Pancreas (tissue), 10 donors: ENCODE data around the gene KIF9. TPM values are rescaled to one million over a fixed set of nuclear protein-coding genes. Genes with fewer than 3 reads are reported as not detected.

Experiments used
- ATAC-seq, 4 donors: fragments of 200-7000 bp; cut with Tn5 transposase; one replicate each; pipeline versions ENCODE4 v1.8.0 to v1.9.1; 2020; ENCODE audit warnings: mild to moderate bottlenecking in 4 of 4, moderate library complexity in 4 of 4
- DNase-seq, 6 donors: peaks; one replicate each; pipeline ENCODE4 v3.0.0-alpha.2; 2020
- FAIRE-seq: peaks from 2 replicates; lab custom pipeline; 2012; peaks lifted over from hg19 to GRCh38; lab: Jason Lieb, UNC
- H3K27ac ChIP-seq, 4 donors: fragments of 200-600 bp; sonication (generic); 1 replicate in 3 of 4; 2 replicates in 1 of 4; pipeline versions ENCODE4 v1.5.0 to v1.8.0; 2020
- H3K27me3 ChIP-seq, 4 donors: fragments of 200-600 bp; one replicate each; pipeline ENCODE4 v1.8.0; 2021
- H3K36me3 ChIP-seq, 3 donors: fragments of 200-600 bp; sonication (generic) in 1 of 3; one replicate each; pipeline versions ENCODE4 v1.5.0 to v1.8.0; 2020 to 2021
- H3K4me1 ChIP-seq, 3 donors: fragments of 200-600 bp; one replicate each; pipeline ENCODE4 v1.8.0; 2021
- H3K4me3 ChIP-seq, 4 donors: fragments of 200-600 bp; sonication (generic) in 2 of 4; one replicate each; pipeline versions ENCODE4 v1.5.0 to v1.8.0; 2020 to 2021
- H3K9me3 ChIP-seq, 4 donors: fragments of 200-600 bp; one replicate each; pipeline ENCODE4 v1.8.0; 2021
- WGBS, 2 donors: extraction: QIAGEN DNeasy Blood & Tissue Kit; methylation state at CpG; one replicate each; pipeline ENCODE4 v1.1.7; 2013; 5-methylcytosine and 5-hydroxymethylcytosine counted together
- intact Hi-C, 3 donors: fragments of 100-400 bp; cut with DNase I; formaldehyde crosslinking; loops; one replicate each; pipeline versions ENCODE4 v1.11.1 to v1.14.2; 2022
- polyA plus RNA-seq, 2 donors: library from polyadenylated mRNA; stranded (reverse); fragments of 200-250 nt; gene quantifications; one replicate each; pipeline ENCODE4 v1.2.3, GENCODE V29; 2013
- total RNA-seq, 6 donors: library from RNA; stranded (reverse); fragmentation: NEBNext Ultra II Directional in 4 of 6; extraction: Animal tissue kit (Norgen Biotek cat#: 25700) in 4 of 6; gene quantifications; one replicate each; pipeline versions ENCODE4 v1.2.1 to v1.2.4, GENCODE V29; 2021 to 2023
- TF ChIP-seq, protein P1 (sequence below), 4 donors: fragments of 200-600 bp; sonication (generic) in 3 of 4; IDR thresholded peaks; one replicate each; pipeline versions ENCODE4 v1.5.0 to v1.8.0; 2021; ENCODE audit warnings: antibody characterized with exemption in 4 of 4
- donor health status: healthy with polysubstance abuse.
- donor health status: DM: no; HTN: no; CAD: no; lungs with moderate emphysema.
- donor health status: DM: no; HTN: no; CAD: no.
- donor health status: control.
- donor health status: control.
- donor health status: Bipolar disorder and iron deficiency.
- donor health status: DM: yes; HTN: yes; CAD: no.
- donor health status: DM: no; HTN: no; CAD: no.
- donor health status: DM: no; HTN: no; CAD: no.
- donor health status: DM: yes; HTN: yes; CAD: no.

The KIF9 gene
- total and polyA plus RNA-seq, 8 donors = 3.7 to 17.0 (median 6.2) TPM

DNA sequence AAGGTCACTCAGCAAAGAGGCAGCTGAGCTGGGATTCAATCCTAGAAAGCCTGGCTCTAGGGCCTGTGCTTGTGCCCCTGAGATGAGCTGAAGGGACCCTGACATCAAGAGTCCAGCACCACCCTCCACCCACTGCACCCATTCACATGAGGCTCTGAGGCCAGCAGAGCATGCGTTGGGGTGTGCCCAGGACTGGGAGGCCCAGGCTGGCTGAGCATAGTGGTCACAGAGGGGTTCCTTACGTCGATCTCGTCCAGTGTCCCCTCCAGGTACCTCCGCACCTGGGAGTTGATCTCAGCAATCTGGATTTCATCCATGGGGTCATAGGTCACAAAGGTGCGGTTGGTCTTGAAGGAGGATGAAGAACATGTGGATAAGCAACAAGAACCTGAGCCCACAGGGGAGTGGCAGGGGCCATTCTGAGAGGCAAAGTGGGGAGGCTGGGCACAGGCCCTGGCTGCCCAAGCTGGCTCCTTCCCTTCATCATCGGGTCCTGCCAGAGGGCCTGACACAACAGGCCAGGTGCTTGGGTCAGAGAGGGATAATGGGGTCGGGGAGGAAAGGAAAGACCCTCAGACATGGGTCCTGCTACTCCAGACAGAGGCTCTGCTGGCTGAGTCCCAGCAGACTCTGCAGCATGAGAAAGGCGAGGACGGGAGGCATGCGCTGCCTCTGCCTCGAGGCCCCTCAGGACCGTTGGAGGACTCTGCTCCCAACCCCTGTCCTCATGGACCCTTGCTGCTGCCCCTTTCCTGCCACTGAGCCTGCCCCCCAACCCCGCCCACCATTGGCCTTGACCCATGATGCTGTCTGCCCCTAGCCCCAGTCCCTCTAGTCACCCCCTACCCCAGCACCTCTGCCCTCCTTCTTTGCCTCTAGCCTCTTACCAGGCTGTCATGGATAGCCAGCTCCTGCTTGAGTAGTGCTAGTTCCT, 35.2 kb downstream of the KIF9 start:
- 74 to 79% methylated on average over 14 of the region's 14 CpGs for WGBS, 2 donors
- no peak overlapping the region for H3K27ac ChIP-seq
- no peaks in the 10 kb centered on the region for H3K4me1 ChIP-seq
- TF ChIP-seq, protein P1, sequence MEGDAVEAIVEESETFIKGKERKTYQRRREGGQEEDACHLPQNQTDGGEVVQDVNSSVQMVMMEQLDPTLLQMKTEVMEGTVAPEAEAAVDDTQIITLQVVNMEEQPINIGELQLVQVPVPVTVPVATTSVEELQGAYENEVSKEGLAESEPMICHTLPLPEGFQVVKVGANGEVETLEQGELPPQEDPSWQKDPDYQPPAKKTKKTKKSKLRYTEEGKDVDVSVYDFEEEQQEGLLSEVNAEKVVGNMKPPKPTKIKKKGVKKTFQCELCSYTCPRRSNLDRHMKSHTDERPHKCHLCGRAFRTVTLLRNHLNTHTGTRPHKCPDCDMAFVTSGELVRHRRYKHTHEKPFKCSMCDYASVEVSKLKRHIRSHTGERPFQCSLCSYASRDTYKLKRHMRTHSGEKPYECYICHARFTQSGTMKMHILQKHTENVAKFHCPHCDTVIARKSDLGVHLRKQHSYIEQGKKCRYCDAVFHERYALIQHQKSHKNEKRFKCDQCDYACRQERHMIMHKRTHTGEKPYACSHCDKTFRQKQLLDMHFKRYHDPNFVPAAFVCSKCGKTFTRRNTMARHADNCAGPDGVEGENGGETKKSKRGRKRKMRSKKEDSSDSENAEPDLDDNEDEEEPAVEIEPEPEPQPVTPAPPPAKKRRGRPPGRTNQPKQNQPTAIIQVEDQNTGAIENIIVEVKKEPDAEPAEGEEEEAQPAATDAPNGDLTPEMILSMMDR (IDR thresholded peaks at IDR 0.05) = no peak
- no peak for DNase-seq
- no peaks in the 10 kb centered on the region for H3K27me3 ChIP-seq
- ATAC-seq = no peak
- no peak for FAIRE-seq
- H3K4me3 ChIP-seq = no peak overlapping the region
- intact Hi-C loops = no loop called here
- H3K36me3 ChIP-seq = no peaks in the 10 kb centered on the region
- H3K9me3 ChIP-seq = no peaks in the 10 kb centered on the region

DNA sequence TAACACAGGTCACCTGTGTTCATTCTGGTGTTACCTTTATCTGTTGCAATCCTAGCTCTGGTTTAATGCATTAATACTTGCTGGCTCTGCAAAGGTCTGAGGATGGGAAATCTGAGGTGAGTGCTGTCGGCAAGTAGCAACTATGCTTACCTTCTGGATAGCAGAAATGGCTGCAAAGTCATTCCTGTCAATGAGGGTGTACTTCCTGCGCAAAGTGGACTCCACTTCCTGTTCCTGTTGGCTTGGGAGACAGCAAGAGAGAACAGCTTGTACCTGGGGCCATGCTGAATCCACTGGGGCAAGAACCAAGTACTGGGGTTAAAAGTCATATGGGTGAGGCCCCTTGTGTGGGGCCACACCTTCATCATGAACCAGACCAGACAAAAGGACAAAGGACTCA, 37.3 kb downstream of the KIF9 start:
- intact Hi-C loops = no loop called here
- H3K9me3 ChIP-seq = no peaks in the 10 kb centered on the region
- no peak overlapping the region for H3K4me3 ChIP-seq
- FAIRE-seq = no peak
- no peaks in the 10 kb centered on the region for H3K36me3 ChIP-seq
- no peak for DNase-seq
- ATAC-seq = no peak
- TF ChIP-seq, protein P1 (IDR thresholded peaks at IDR 0.05) = no peak
- WGBS, 2 donors = 88 to 91% methylated on average over 2 of the region's 2 CpGs
- no peak overlapping the region for H3K27ac ChIP-seq
- no peaks in the 10 kb centered on the region for H3K27me3 ChIP-seq
- H3K4me1 ChIP-seq = no peaks in the 10 kb centered on the region

DNA sequence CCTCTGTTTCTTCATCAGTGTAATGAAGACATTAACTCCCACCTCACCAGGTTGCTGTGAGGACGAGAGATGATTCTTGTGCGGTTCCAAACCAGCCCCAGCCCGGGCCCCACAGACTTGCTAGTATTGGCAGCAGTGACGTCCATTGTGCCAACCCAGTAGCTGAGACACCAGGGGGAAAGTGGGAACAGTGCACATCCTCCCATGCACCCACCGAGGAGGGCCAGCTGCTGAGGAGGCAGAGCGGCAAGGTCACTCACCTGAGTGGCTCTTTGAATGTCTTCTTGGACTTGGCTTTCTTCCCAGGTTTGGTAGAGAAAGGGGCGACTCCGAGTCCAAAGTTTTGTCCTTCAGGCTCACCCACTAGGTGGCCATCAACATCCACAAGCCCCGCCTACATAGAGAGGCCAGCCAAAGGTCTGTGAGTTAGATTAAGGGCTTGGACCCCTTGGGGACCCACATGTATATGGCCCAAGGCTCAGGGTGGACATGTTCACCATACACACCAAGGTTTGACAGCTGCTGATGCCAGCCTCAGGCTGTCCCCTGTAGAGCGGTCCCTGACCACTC, 38.0 kb downstream of the KIF9 start:
- H3K27ac ChIP-seq = no peak overlapping the region
- H3K27me3 ChIP-seq = no peaks in the 10 kb centered on the region
- no peaks in the 10 kb centered on the region for H3K9me3 ChIP-seq
- no peaks in the 10 kb centered on the region for H3K36me3 ChIP-seq
- intact Hi-C loops = no loop called here
- TF ChIP-seq, protein P1 (IDR thresholded peaks at IDR 0.05) = no peak
- H3K4me1 ChIP-seq = no peaks in the 10 kb centered on the region
- no peak for FAIRE-seq
- WGBS, 2 donors = 80 to 88% methylated on average over 10 of the region's 10 CpGs
- no peak overlapping the region for H3K4me3 ChIP-seq
- ATAC-seq = no peak
- DNase-seq = no peak

DNA sequence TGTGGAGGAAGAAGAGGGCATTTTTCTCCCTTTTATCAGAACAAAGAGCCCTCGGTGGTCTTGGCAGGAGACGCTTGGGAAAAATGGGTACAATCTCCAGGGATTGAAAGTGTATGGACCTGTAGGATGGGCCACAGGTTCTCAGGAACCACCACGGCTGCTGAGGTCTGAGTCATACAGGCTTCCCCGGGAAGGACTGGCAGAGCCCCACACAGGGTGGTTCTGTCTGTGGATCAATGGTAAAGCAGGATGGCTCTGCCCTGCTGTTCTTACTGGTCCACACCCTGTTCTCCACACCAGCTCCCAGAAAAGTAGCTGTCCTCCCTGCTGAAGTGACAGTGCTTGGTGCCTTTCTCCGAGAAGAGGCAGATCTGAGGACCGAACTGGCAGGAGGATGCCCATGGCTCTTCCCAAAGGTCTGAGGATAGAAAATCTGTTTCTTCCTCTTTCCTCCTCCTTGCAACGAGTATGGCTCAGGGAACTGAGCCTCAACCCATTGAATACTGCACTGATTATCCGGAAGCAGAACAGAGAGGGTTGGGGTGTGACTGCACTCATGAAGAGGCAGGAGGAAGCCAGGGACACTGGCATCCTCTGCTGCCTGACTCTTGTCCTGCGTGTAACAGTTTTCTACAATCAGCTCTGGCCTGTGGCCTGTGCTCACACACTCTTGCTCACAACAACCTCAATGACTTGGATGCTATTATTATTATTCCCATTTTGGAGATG, 39.0 kb downstream of the KIF9 start:
- 86 to 92% methylated on average over 9 of the region's 9 CpGs for WGBS, 2 donors
- peak in 1 of 6 donors; percentile 25 for DNase-seq
- H3K9me3 ChIP-seq = no peaks in the 10 kb centered on the region
- H3K4me1 ChIP-seq = no peaks in the 10 kb centered on the region
- no peak for ATAC-seq
- no peaks in the 10 kb centered on the region for H3K27me3 ChIP-seq
- intact Hi-C loops = no loop called here
- TF ChIP-seq, protein P1 (IDR thresholded peaks at IDR 0.05) = no peak
- H3K4me3 ChIP-seq = no peak overlapping the region
- FAIRE-seq = no peak
- H3K36me3 ChIP-seq = no peaks in the 10 kb centered on the region
- no peak overlapping the region for H3K27ac ChIP-seq
